DMS114 treated with DMSO at 0.1 percent for 48 hours (cell line): ENCODE results near the gene TTLL6.
"Not testable (repeated sequence)": the region's sequence is repeated elsewhere in the genome, so short reads cannot be mapped to it uniquely, and the experiment has no call there.

Experiments used
- DNase-seq: peaks from one replicate; lab custom pipeline; 2025; ENCODE audit not compliant: unreplicated experiment; lab: John Stamatoyannopoulos, UW

TTLL6 gene

GRCh38 chr17:48816774-48817590 is at the start of gene TTLL6:
TSS of gene TTLL6 (minus strand) at chr17:48817229. CDS start at chr17:48817072, 157 bp downstream.
- DNase-seq: peak; percentile 47

- DNase-seq: no peak
Observed at GRCh38 chr17:48860456-48860855, 43.4 kb upstream of the TTLL6 start.

- DNase-seq: no peak
Observed at GRCh38 chr17:48860034-48860433, 43.0 kb upstream of the TTLL6 start.

GRCh38 chr17:48856122-48856821 is 39.2 kb upstream of the TTLL6 start:
- no peak for DNase-seq

GRCh38 chr17:48854774-48855476 is 37.9 kb upstream of the TTLL6 start:
- no peak for DNase-seq

- DNase-seq: no peak
Observed at GRCh38 chr17:48850792-48851323, 33.8 kb upstream of the TTLL6 start.

- DNase-seq: no peak
Observed at GRCh38 chr17:48843187-48843900, 26.3 kb upstream of the TTLL6 start.

- no peak for DNase-seq
Observed at GRCh38 chr17:48842746-48843145, 25.7 kb upstream of the TTLL6 start.

GRCh38 chr17:48841395-48841831 is 24.4 kb upstream of the TTLL6 start:
- no peak for DNase-seq

GRCh38 chr17:48840441-48840840 is 23.4 kb upstream of the TTLL6 start:
- DNase-seq: no peak

- not testable (repeated sequence) for DNase-seq
Observed at GRCh38 chr17:48837458-48837857, 20.4 kb upstream of the TTLL6 start.

GRCh38 chr17:48835971-48836370 is 18.9 kb upstream of the TTLL6 start:
- DNase-seq: no peak

GRCh38 chr17:48834973-48835372 is 17.9 kb upstream of the TTLL6 start:
- no peak for DNase-seq

GRCh38 chr17:48831549-48831883 is 14.5 kb upstream of the TTLL6 start:
- no peak for DNase-seq

GRCh38 chr17:48830840-48831548 is 14.0 kb upstream of the TTLL6 start, which contains the start of gene CALCOCO2:
TSS of gene CALCOCO2 (plus strand) at chr17:48831035. CDS start at chr17:48841708, 10,673 bp downstream.
- DNase-seq: peak; percentile 79

- DNase-seq: no peak
Observed at GRCh38 chr17:48825446-48826381, 8.7 kb upstream of the TTLL6 start.

- not testable (repeated sequence) for DNase-seq
Observed at GRCh38 chr17:48820936-48821335, 3.9 kb upstream of the TTLL6 start.

GRCh38 chr17:48819466-48819865 is 2.4 kb upstream of the TTLL6 start:
- DNase-seq: no peak

- DNase-seq: no peak
Observed at GRCh38 chr17:48818361-48818841, 1.4 kb upstream of the TTLL6 start.
